Iris pigment epithelial cell (primary cell): ENCODE results near the gene RIBC2.
"Not testable (repeated sequence)": the region's sequence is repeated elsewhere in the genome, so short reads cannot be mapped to it uniquely, and the experiment has no call there.

ENCODE experiments used
- DNase-seq: peaks from one replicate; pipeline ENCODE4 v3.0.0-alpha.2; 2011; ENCODE audit warnings: low read depth

RIBC2 gene

GRCh38 chr22:45424241-45424731 is 10.8 kb downstream of the RIBC2 start:
- no peak for DNase-seq

GRCh38 chr22:45425101-45425500 is 11.6 kb downstream of the RIBC2 start:
- peak; percentile 41 for DNase-seq

- DNase-seq = no peak
These were observed 12.2 kb downstream of the RIBC2 start for GRCh38 chr22:45425531-45426265.

- DNase-seq = no peak
These were observed 12.9 kb downstream of the RIBC2 start for GRCh38 chr22:45426387-45426786.

DNA sequence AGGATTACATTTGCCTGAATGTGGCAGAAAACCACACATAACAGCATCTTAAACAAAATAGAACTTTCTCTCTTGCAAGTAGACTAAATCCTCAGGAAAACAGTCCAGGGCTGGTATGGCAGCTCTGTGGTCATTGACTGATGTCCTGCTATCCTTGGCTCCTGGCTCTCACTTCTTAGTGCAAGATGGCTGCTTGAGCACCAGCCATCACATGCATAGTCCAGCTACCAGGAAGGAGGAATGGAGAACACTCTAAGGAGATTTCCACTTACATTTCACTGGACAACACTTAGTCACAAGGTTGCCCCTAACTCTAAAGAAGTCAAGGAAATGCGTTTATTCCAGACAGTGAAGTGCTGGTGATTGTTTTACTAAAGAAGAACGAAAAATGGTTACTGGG is 13.6 kb downstream of the RIBC2 start:
- no peak for DNase-seq

- DNase-seq = no peak
These were observed 15.2 kb downstream of the RIBC2 start for GRCh38 chr22:45428391-45429385.

- DNase-seq = no peak
These were observed 15.9 kb downstream of the RIBC2 start for GRCh38 chr22:45429424-45429823.

DNA sequence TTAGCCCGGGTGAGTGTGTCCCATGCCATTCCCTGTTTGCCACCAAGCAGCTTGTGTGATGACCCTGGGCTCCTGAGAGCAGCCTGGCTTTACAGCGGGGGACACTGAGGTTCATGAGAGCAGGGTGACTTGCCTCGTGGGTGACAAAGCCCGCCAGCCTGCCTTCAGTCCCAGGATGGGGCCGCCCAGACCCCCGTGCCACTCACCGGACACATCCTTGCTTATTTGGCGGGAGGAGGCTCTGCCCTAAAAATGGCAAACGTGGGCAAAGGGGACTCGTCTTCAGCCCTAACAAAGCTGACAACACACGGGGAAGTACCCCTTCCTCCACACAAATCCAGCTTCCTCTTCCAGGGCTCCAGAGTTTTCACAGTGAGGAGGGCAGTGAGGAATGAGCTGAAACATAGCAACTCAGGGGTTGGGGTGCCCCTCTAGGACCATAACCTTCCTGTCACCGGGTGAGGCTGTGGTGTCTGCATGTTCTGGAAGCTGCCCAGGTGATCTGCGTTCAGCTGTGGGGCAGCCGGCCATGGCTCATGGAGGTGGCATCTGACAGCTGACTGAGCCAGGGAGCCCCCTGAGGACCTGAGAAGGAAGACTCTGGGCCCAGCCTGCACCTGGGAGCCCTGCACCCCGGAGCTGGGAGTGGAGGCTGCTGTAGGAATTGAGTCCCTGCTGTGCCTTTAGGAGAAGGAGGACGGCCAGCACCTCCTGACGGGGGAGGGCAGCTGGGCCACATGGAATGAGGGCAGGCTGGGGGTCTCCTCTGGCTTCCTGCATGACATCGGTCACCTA is 16.7 kb downstream of the RIBC2 start:
- DNase-seq = no peak

DNA sequence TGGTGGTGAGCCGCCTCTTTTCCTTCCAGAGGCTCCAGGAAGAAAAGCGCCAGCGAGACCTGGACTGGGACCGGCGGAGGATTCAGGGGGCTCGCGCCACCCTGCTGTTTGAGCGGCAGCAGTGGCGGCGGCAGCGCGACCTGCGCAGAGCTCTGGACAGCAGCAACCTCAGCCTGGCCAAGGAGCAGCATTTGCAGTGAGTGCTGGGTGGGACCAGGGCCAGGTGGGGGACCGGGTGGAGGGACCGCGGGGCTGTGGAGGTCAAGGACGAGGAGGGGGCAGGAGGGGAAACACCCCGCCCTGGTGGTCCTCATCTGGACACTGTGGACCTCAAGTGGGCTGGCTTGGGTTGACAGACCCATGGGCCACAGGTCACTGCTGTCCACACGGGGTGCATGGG is 17.4 kb downstream of the RIBC2 start:
- no peak for DNase-seq

- no peak for DNase-seq
These were observed 21.5 kb downstream of the RIBC2 start for GRCh38 chr22:45434981-45435380.

DNA sequence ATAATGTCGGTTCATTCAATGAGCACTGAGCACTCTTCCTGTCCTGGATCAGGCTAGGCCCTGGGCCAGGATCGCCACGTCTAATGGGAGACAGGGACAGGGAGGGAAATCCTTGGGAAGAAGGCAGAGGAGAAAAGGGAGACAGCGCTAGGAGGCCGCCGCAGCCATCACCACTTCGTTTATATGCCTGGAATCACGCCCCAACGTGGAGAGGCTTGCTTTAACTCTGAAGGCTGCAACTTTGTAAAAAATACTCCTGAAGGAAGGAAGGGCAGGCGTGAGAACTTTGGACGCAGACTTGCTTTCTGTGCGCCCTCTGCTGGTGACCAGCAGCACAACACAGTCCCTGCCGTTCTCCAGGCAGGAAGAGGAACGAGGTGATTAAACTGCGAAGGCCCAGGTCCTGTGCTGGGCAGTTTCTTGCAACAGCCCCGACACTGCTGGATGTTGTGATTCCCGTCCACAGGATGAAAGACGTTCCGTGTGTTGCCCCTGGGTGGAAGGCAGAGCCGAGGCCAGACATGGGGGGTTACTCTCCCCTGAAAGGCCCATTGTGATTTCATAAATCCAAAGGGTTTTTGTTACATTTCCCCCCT is 22.1 kb downstream of the RIBC2 start:
- peak; percentile 87 for DNase-seq

GRCh38 chr22:45436871-45437517 is 23.5 kb downstream of the RIBC2 start:
- not testable (repeated sequence) for DNase-seq

DNA sequence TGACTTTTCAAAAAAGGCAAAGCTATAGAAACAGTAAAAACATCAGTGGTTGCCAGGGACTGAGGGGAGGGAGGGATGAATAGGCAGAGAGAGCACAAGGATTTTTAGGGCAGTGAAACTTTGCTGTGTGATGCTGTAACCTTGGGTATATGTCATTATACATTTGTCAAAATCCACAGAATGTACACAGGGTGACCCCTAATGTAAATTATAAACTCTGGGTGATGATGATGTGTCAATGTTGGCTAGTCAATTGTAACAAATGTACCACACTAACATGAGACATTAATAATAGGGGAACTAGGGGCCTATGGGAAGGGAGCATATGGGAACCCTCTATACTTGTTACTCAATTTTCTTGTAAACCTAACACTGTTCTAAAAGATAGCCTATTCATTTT is 24.8 kb downstream of the RIBC2 start:
- DNase-seq = no peak

- DNase-seq = not testable (repeated sequence)
These were observed 27.2 kb downstream of the RIBC2 start for GRCh38 chr22:45440688-45441087.

GRCh38 chr22:45441138-45441537 is 27.6 kb downstream of the RIBC2 start:
- DNase-seq = peak; percentile 62

DNA sequence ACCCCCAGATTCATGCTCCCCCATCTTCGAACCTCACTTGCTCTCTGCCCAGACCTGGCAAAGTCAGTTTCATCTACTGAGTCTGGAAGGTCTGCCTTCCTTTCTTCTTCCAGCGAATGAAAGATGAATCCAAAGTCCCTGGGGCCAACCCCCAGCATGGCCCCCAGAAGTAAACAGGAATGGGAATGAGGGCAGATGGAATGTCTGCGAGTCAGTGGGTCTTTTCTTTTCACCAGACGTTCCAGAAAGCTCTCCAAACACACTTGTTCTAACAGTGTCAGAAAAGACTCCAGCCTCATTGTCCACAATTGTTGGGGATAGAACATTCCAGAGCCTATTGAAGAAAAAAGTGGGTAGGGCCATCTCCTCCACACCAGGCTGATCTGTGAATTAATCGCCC is 28.6 kb downstream of the RIBC2 start:
- no peak for DNase-seq

- DNase-seq = no peak
These were observed 30.7 kb downstream of the RIBC2 start for GRCh38 chr22:45444168-45444567.

GRCh38 chr22:45445031-45445710 is 31.7 kb downstream of the RIBC2 start:
- DNase-seq = no peak

- DNase-seq = no peak
These were observed 32.7 kb downstream of the RIBC2 start for GRCh38 chr22:45446216-45446615.

DNA sequence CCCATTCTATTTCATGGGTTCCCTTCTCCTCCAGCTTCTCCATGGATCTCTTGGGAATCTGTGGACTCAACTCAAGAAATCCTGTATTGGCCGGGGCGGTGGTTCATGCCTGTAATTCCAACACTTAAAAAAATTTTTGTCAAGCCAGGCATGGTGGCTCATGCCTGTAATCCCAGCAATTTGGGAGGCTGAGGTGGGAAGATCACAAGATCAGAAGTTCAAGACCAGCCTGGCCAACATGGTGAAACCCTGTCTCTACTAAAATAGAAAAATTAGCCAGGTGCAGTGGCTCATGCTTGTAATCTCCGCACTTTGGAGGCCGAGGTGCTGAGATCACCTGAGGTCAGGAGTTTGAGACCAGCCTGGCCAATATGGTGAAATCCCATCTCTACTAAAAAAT is 34.1 kb downstream of the RIBC2 start:
- not testable (repeated sequence) for DNase-seq

GRCh38 chr22:45448431-45448830 is 34.9 kb downstream of the RIBC2 start:
- no peak for DNase-seq
